DOHH2 (cell line): ENCODE data around the gene LIPC.

Experiments used
- CTCF ChIP-seq: fragments of 200-600 bp; sonication (generic); IDR thresholded peaks from one replicate; pipeline ENCODE4 v1.5.1; 2014; ENCODE audit warnings: antibody characterized with exemption, mild to moderate bottlenecking, low read depth, low read length; ENCODE audit not compliant: poor library complexity, severe bottlenecking
- EZH2phosphoT487 ChIP-seq: fragments of 200-600 bp; sonication (generic); IDR thresholded peaks from 2 replicates; pipeline ENCODE4 v1.6.1; 2017; ENCODE audit warnings: borderline replicate concordance, mild to moderate bottlenecking, antibody characterized with exemption, low read length, moderate library complexity, mixed read lengths

GRCh38 chr15:58565619-58566018 is 133.8 kb downstream of the LIPC start:
- TF ChIP-seq CTCF (no peak), EZH2phosphoT487 (no peak)
